ENCODE results near the gene FOXM1. TPM values are rescaled to one million over a fixed set of nuclear protein-coding genes. Genes with fewer than 3 reads are reported as not detected.

FOXM1 gene
- total and polyA plus RNA-seq, 10 of the 15 experiments (the other 5 are each of a cell fraction or from before 2014, with no cell fraction given), result 15.1 to 63.2 (median 34.2) TPM

DNA sequence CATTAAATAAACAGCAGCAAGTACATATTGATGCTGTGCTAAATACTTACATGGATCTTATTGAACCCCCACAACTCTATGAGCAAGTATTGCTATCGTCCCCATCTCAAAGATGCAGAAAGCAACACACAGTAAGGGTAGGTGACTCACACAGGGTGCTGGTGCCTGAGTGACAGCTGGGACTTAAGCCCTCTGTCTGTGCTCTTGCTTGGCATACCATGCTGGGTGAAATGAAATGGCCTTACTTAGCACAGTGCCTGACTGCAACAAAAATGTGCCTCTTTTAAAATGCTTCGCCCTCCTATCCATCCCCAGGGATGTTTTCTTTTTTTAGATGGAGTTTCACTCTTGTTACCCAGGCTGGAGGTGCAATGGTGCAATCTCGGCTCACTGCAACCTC lies 20.9 kb downstream of the FOXM1 start:
- Histone ChIP-seq H3K27me3 (replicated peaks in 1 of 2; ENCODE audit: control insufficient read depth in 2 of 2, insufficient read depth in 2 of 2, low read length in 1 of 2) (no peaks in the 10 kb centered on the region), H3K79me2 (ENCODE audit: control insufficient read depth, insufficient read depth, low read length) (no peaks in the 10 kb centered on the region), H2AFZ (ENCODE audit: control insufficient read depth, low read depth, low read length) (no peak overlapping the region), H3K9ac (ENCODE audit: control insufficient read depth, insufficient read depth, low read length) (no peak overlapping the region), H3K4me3 (no peak overlapping the region), H3K4me1 (ENCODE audit: control insufficient read depth, insufficient read depth, low read length) (no peaks in the 10 kb centered on the region), H3K36me3 (ENCODE audit: control insufficient read depth in 2 of 2, insufficient read depth in 2 of 2, low read length in 1 of 2) (peaks cover 11% of the 10 kb centered on the region in 2 experiments; a peak in 3 of 4 replicates), H3K27ac (ENCODE audit: control insufficient read depth, insufficient read depth) (no peak overlapping the region), H3K4me2 (ENCODE audit: control insufficient read depth, insufficient read depth) (no peak overlapping the region), H4K20me1 (ENCODE audit: control insufficient read depth, insufficient read depth) (no peaks in the 10 kb centered on the region), H3K9me3 (replicated peaks; ENCODE audit: control insufficient read depth, insufficient read depth, low read length) (no peaks in the 10 kb centered on the region)
- ChIA-PET SMC1A (ENCODE audit: uncharacterized antibody, unreplicated experiment) (no interaction called here), POLR2A (no interaction called here), CTCF (interaction anchor here (0.6 to 3.0 kb wide), 2 partner anchors 88 to 1500 kb away, joined by 3 to 24 read pairs; no protein-coding TSS in a partner anchor), RAD21 (ENCODE audit: unreplicated experiment) (no interaction called here)
- in situ Hi-C loops (cut with MboI) (no loop called here), intact Hi-C loops (cut with micrococcal nuclease; ENCODE audit: unreplicated experiment) (no loop called here)
- FAIRE-seq (no peak), DNase-seq (ENCODE audit: low read depth, low spot score) (no peak), ATAC-seq (no peak)
- WGBS (ENCODE audit: insufficient coverage, insufficient replicate concordance, low lambda C conversion rate, missing lambda C conversion rate), result 93% methylated on average over 3 of the region's 3 CpGs
- TF ChIP-seq RBBP5 (conservative IDR thresholded peaks at IDR 0.05), result no peak
- TF ChIP-seq ZNF274 (IDR thresholded peaks at IDR 0.05; ENCODE audit: insufficient read depth, insufficient read length), result no peak
- no peak for TF ChIP-seq EZH2 (IDR thresholded peaks at IDR 0.05; ENCODE audit: borderline replicate concordance, control insufficient read depth, low read depth, low read length)
- TF ChIP-seq CREM (IDR thresholded peaks at IDR 0.05; ENCODE audit: low read depth), result no peak
- TF ChIP-seq ZNF217 (IDR thresholded peaks at IDR 0.05), result no peak
- no peak for TF ChIP-seq ZNF687 (IDR thresholded peaks at IDR 0.05)
- TF ChIP-seq DPF2 (IDR thresholded peaks at IDR 0.05), result no peak
- TF ChIP-seq STAT1 (conservative IDR thresholded peaks at IDR 0.05), result no peak
- no peak for TF ChIP-seq ZBTB40 (IDR thresholded peaks at IDR 0.05; ENCODE audit: borderline replicate concordance)
- TF ChIP-seq BMI1 (IDR thresholded peaks at IDR 0.05; ENCODE audit: borderline replicate concordance), result no peak
- TF ChIP-seq LARP7 (IDR thresholded peaks at IDR 0.05), result no peak
- no peak for TF ChIP-seq FOXM1 (IDR thresholded peaks at IDR 0.05; ENCODE audit: low read depth, low read length)
- no peak for TF ChIP-seq BACH1 (IDR thresholded peaks at IDR 0.05; ENCODE audit: borderline replicate concordance)
- no peak for TF ChIP-seq SREBF2 (IDR thresholded peaks at IDR 0.05; ENCODE audit: low read length)
- TF ChIP-seq POU2F2 (IDR thresholded peaks at IDR 0.05; ENCODE audit: borderline replicate concordance, low read depth, low read length), result no peak
- TF ChIP-seq, protein P1, sequence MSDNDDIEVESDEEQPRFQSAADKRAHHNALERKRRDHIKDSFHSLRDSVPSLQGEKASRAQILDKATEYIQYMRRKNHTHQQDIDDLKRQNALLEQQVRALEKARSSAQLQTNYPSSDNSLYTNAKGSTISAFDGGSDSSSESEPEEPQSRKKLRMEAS (IDR thresholded peaks at IDR 0.05; ENCODE audit: low read depth, low read length), result no peak
- no peak for TF ChIP-seq ZNF622 (IDR thresholded peaks at IDR 0.05)
- no peak for TF ChIP-seq CHD2 (IDR thresholded peaks at IDR 0.05; ENCODE audit: borderline replicate concordance, low read depth, low read length)
- TF ChIP-seq EP300 (IDR thresholded peaks at IDR 0.05; ENCODE audit: borderline replicate concordance in 1 of 2, control insufficient read depth in 1 of 2, low read depth in 2 of 2, low read length in 2 of 2), result no peak
- no TSS peak for BruUV-seq (replicated peaks)

All from GM12878 (cell line).